GM12878 (cell line): Measurements from ENCODE around the gene CPD. TPM values are rescaled to one million over a fixed set of nuclear protein-coding genes. Genes with fewer than 3 reads are reported as not detected.
"Not testable (repeated sequence)": the region's sequence is repeated elsewhere in the genome, so short reads cannot be mapped to it uniquely, and the experiment has no call there.

ENCODE experiments used
- ATAC-seq: fragments of 200-7000 bp; cut with Tn5 transposase; 3 replicates; pipeline ENCODE4 v1.9.1; 2020; ENCODE audit warnings: mild to moderate bottlenecking, moderate library complexity
- BruUV-seq: library from RNA; stranded (reverse); fragments of 400-500 nt; replicated peaks from 2 replicates; lab custom pipeline; 2021; lab: Mats Ljungman, UMichigan
- CTCF ChIA-PET: fragments of 300-600 bp; sonication (Branson Sonifier 250); formaldehyde crosslinking; extraction: SDS; loops from one replicate; lab custom pipeline; 2021; ENCODE audit warnings: inconsistent platforms; lab: Yijun Ruan, JAX
- POLR2A ChIA-PET: fragments of 350-600 bp; formaldehyde crosslinking; extraction: SDS; loops from one replicate; lab custom pipeline; 2021; ENCODE audit warnings: inconsistent platforms; lab: Charles Lee
- RAD21 ChIA-PET: fragments of 300-600 bp; sonication (Branson Sonifier 250); formaldehyde crosslinking; loops from one replicate; lab custom pipeline; 2023; ENCODE audit warnings: antibody characterized with exemption; ENCODE audit not compliant: unreplicated experiment; lab: Charles Lee
- SMC1A ChIA-PET: fragments of 300-600 bp; sonication (Branson Sonifier 250); formaldehyde crosslinking; loops from one replicate; lab custom pipeline; 2023; ENCODE audit not compliant: unreplicated experiment, uncharacterized antibody; lab: Charles Lee
- DNase-seq: peaks from one replicate; pipeline ENCODE4 v3.0.0-alpha.2; 2011; ENCODE audit warnings: low read depth, low spot score
- FAIRE-seq: peaks from 3 replicates; lab custom pipeline; 2011; peaks lifted over from hg19 to GRCh38; lab: Jason Lieb, UNC
- H2AFZ ChIP-seq: 2 replicates; pipeline ENCODE4 v1.6.0; 2011; ENCODE audit warnings: low read depth, low read length, control low read depth; ENCODE audit not compliant: control insufficient read depth
- H3K27ac ChIP-seq: 2 replicates; pipeline ENCODE4 v1.5.1; 2011; ENCODE audit warnings: control low read depth; ENCODE audit not compliant: control insufficient read depth, insufficient read depth
- H3K27me3 ChIP-seq, 2 experiments: replicated peaks in 1 of 2; 2 replicates each; pipeline versions ENCODE4 v1.6.0 to v1.6.1; 2011; ENCODE audit warnings: low read length in 1 of 2; ENCODE audit not compliant: control insufficient read depth in 2 of 2, insufficient read depth in 2 of 2
- H3K36me3 ChIP-seq, 2 experiments: 2 replicates each; pipeline ENCODE4 v1.5.1; 2011; ENCODE audit warnings: low read length in 1 of 2; ENCODE audit not compliant: control insufficient read depth in 2 of 2, insufficient read depth in 2 of 2
- H3K4me1 ChIP-seq: 2 replicates; pipeline ENCODE4 v1.6.1; 2011; ENCODE audit warnings: mild to moderate bottlenecking, low read length, moderate library complexity, mixed read lengths; ENCODE audit not compliant: control insufficient read depth, insufficient read depth
- H3K4me2 ChIP-seq: 2 replicates; pipeline ENCODE4 v1.6.0; 2011; ENCODE audit warnings: control low read depth; ENCODE audit not compliant: control insufficient read depth, insufficient read depth
- H3K4me3 ChIP-seq: fragments of 200-600 bp; sonication (generic); 2 replicates; pipeline ENCODE4 v1.5.1; 2016
- H3K79me2 ChIP-seq: 2 replicates; pipeline ENCODE4 v1.6.0; 2011; ENCODE audit warnings: low read length; ENCODE audit not compliant: control insufficient read depth, insufficient read depth
- H3K9ac ChIP-seq: 2 replicates; pipeline ENCODE4 v1.8.0; 2011; ENCODE audit warnings: low read length, control low read depth, mixed read lengths; ENCODE audit not compliant: control insufficient read depth, insufficient read depth
- H3K9me3 ChIP-seq: replicated peaks from 3 replicates; pipeline ENCODE4 v1.5.1; 2011; ENCODE audit warnings: mild to moderate bottlenecking, low read length; ENCODE audit not compliant: control insufficient read depth, insufficient read depth
- H4K20me1 ChIP-seq: 2 replicates; pipeline ENCODE4 v1.6.0; 2011; ENCODE audit not compliant: control insufficient read depth, insufficient read depth
- BHLHE40 ChIP-seq, 2 experiments: fragments of 450-650 bp in 1 of 2; IDR thresholded peaks; 2 replicates each; pipeline ENCODE4 v1.6.1; 2011 to 2017; ENCODE audit warnings: low read depth in 2 of 2, borderline replicate concordance in 1 of 2, improper control_type of control experiment in 1 of 2, low read length in 1 of 2, mild to moderate bottlenecking in 1 of 2
- POU2F2 ChIP-seq: IDR thresholded peaks from 3 replicates; pipeline ENCODE4 v1.6.1; 2011; ENCODE audit warnings: low read depth, mild to moderate bottlenecking, low read length, borderline replicate concordance
- RELB ChIP-seq: fragments of 450-650 bp; IDR thresholded peaks from 2 replicates; pipeline ENCODE4 v1.6.1; 2017; ENCODE audit warnings: low read depth, mild to moderate bottlenecking, moderate library complexity
- ZNF24 ChIP-seq: fragments of 450-650 bp; IDR thresholded peaks from 2 replicates; pipeline ENCODE4 v1.6.1; 2017; ENCODE audit warnings: antibody characterized with exemption, mild to moderate bottlenecking
- ZNF687 ChIP-seq: fragments of 450-650 bp; IDR thresholded peaks from 2 replicates; pipeline ENCODE4 v1.6.1; 2017; ENCODE audit warnings: mild to moderate bottlenecking, moderate library complexity
- WGBS: methylation state at CpG from one replicate; pipeline ENCODE4 v1.1.6; 2016; ENCODE audit warnings: low lambda C conversion rate; ENCODE audit not compliant: insufficient replicate concordance, insufficient coverage; ENCODE audit errors: missing lambda C conversion rate; 5-methylcytosine and 5-hydroxymethylcytosine counted together
- in situ Hi-C: fragments of 300-500 bp; cut with MboI; formaldehyde crosslinking; loops from 9 replicates; pipeline ENCODE4 v1.14.3; 2018; ENCODE audit warnings: mixed read lengths
- intact Hi-C: fragments of 100-400 bp; cut with micrococcal nuclease; formaldehyde crosslinking; loops from one replicate; pipeline ENCODE4 v1.14.2; 2022; ENCODE audit not compliant: unreplicated experiment
- polyA plus RNA-seq, 11 experiments: library from polyadenylated mRNA; depleted of rRNA in 4 of 11; unstranded in 6 of 11; stranded (reverse) in 5 of 11; fragments of >200 nt; fragmentation: Nextera tagmentation in 4 of 11; fragmentation: Illumina TruSeq in 1 of 11; extraction: Ambion mirVana in 4 of 11; extraction: Trizol in 1 of 11; gene quantifications; 1 replicate in 1 of 11; 2 replicates in 10 of 11; pipeline versions ENCODE4 v1.2.1 to v1.2.3, GENCODE V29; 2011 to 2016; ENCODE audit warnings: inconsistent platforms in 2 of 11, missing spikeins in 2 of 11, low read depth in 1 of 11
- total RNA-seq, 4 experiments: library from RNA; depleted of rRNA in 3 of 4; stranded (reverse); fragments of >200 nt in 3 of 4; fragmentation: Illumina TruSeq in 1 of 4; extraction: Trizol in 1 of 4; gene quantifications; 2 replicates each; pipeline versions ENCODE4 v1.2.1 to v1.2.3, GENCODE V29; 2013 to 2021

Gene CPD
- total and polyA plus RNA-seq, 10 of the 15 experiments (the other 5 are each of a cell fraction or from before 2014, with no cell fraction given), result 3.5 to 24.2 (median 15.7) TPM

GRCh38 chr17:30340801-30341356 lies 37.8 kb upstream of the CPD start (continued):
- TF ChIP-seq ZNF687, result no peak

- RAD21 ChIA-PET, result interaction anchor here (0.6 to 9.6 kb wide), 12 partner anchors 22 to 375 kb away, joined by 3 to 183 read pairs (median 7); partner anchors contain the start of genes CPD and GOSR1
- intact Hi-C loops, result loop anchor here (2.0 to 5.0 kb wide), 3 partner anchors 37 to 376 kb away; partner anchors contain the start of gene CPD
- 65% methylated on average over 5 of the region's 5 CpGs for WGBS
- no peaks in the 10 kb centered on the region for H3K27me3 ChIP-seq
- no peak for TF ChIP-seq POU2F2
- no peak for TF ChIP-seq ZNF24
- TF ChIP-seq RELB, result no peak
- no peak for TF ChIP-seq BHLHE40 (IDR thresholded peaks at IDR 0.05; ENCODE audit: borderline replicate concordance in 1 of 2, low read depth in 2 of 2, low read length in 1 of 2)
- TF ChIP-seq, all 136 proteins: peak for 0
- in situ Hi-C loops, result loop anchor here (5.0 kb wide), 1 partner anchor 376 kb away; no protein-coding TSS in a partner anchor
- Histone ChIP-seq H3K79me2 (no peaks in the 10 kb centered on the region), H3K4me2 (no peak overlapping the region), H3K4me3 (no peak overlapping the region), H3K36me3 (no peaks in the 10 kb centered on the region), H3K4me1 (peaks cover 8% of the 10 kb centered on the region), H3K9ac (no peak overlapping the region), H4K20me1 (no peaks in the 10 kb centered on the region), H2AFZ (no peak overlapping the region), H3K27ac (no peak overlapping the region), H3K9me3 (no peaks in the 10 kb centered on the region)
- DNase-seq, result no peak
- no TSS peak for BruUV-seq
- POLR2A ChIA-PET, result interaction anchor here (0.7 to 1.2 kb wide), 2 partner anchors 15 to 44 kb away, joined by 3 to 4 read pairs; no protein-coding TSS in a partner anchor
- CTCF ChIA-PET, result interaction anchor here (0.8 to 12.3 kb wide), 20 partner anchors 14 to 483 kb away, joined by 3 to 345 read pairs (median 8); partner anchors contain the start of genes CRLF3 and GOSR1
- no peak for FAIRE-seq
- SMC1A ChIA-PET, result interaction anchor here (0.7 to 8.6 kb wide), 15 partner anchors 11 to 374 kb away, joined by 3 to 125 read pairs (median 7); partner anchors contain the start of gene GOSR1
- ATAC-seq, result no peak
Measured at GRCh38 chr17:30341703-30342249, 37.0 kb upstream of the CPD start.

GRCh38 chr17:30343244-30343643 lies 35.5 kb upstream of the CPD start:
- H3K4me3 ChIP-seq, FAIRE-seq, H3K27me3 ChIP-seq, H2AFZ ChIP-seq, H3K4me1 ChIP-seq, H3K79me2 ChIP-seq, H3K36me3 ChIP-seq, H3K4me2 ChIP-seq, ATAC-seq, H3K9me3 ChIP-seq, DNase-seq, POLR2A ChIA-PET, H3K27ac ChIP-seq, BruUV-seq, H4K20me1 ChIP-seq, H3K9ac ChIP-seq: not testable (repeated sequence)
- 67% methylated on average over 3 of the region's 3 CpGs for WGBS
- intact Hi-C loops (loop anchor here (5.0 kb wide), 2 partner anchors 214 to 374 kb away; no protein-coding TSS in a partner anchor), in situ Hi-C loops (loop anchor here (5.0 kb wide), 1 partner anchor 374 kb away; no protein-coding TSS in a partner anchor)
- ChIA-PET SMC1A (interaction anchor here (0.6 to 5.5 kb wide), 5 partner anchors 9 to 169 kb away, joined by 3 to 18 read pairs (median 4); no protein-coding TSS in a partner anchor), RAD21 (interaction anchor here (1.0 to 4.6 kb wide), 5 partner anchors 38 to 239 kb away, joined by 3 to 19 read pairs (median 4); partner anchors contain the start of gene GOSR1), CTCF (interaction anchor here (0.7 to 10.3 kb wide), 5 partner anchors 8 to 238 kb away, joined by 3 to 204 read pairs (median 4); no protein-coding TSS in a partner anchor)
